ENCODE data around the gene SORCS2. TPM values are rescaled to one million over a fixed set of nuclear protein-coding genes. Genes with fewer than 3 reads are reported as not detected.

Gene SORCS2
- total RNA-seq, 4 donors from 2014 or later, result 0.26 to 17.1 (median 2.9) TPM

DNA sequence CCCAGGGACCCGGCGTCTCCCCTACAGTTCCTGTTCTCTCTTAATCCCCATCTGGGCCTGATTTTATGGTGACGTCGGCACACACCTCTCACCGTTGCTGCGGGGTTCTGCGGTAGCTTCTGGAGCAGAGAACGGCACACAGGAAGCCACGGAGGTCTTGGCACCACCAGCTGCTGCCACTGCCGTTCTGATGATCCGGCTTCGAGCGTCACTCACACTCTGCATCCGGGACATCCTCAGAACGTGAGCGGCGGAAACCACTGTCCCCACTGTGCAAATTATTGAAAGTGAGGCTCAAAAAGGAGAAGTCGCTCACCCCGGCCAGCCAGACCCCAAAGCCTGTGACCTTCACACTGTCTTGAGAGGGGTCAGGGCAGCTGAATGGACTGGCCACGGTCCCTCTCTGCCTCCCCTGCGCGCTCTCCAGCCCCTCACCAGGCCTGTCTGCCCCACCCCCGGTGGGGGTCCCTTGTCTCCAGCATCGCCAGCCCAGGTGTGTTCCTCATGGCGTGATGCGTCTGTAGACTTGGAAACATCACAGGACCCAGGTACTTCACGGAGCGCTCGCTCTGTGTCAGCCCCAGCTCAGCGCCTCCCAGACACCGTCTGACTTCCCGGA is 546.2 kb downstream of the SORCS2 start:
- TF ChIP-seq POLR2A (IDR thresholded peaks at IDR 0.05), result no peak
- Histone ChIP-seq H3K9me3 (no peaks in the 10 kb centered on the region), H3K36me3 (no peaks in the 10 kb centered on the region), H3K27ac (no peak overlapping the region), H3K4me3 (no peak overlapping the region), H3K4me1 (no peaks in the 10 kb centered on the region), H3K27me3 (no peaks in the 10 kb centered on the region)
- no peak for DNase-seq
- intact Hi-C loops (cut with DNase I; ENCODE audit: low total_unique reads), result no loop called here

DNA sequence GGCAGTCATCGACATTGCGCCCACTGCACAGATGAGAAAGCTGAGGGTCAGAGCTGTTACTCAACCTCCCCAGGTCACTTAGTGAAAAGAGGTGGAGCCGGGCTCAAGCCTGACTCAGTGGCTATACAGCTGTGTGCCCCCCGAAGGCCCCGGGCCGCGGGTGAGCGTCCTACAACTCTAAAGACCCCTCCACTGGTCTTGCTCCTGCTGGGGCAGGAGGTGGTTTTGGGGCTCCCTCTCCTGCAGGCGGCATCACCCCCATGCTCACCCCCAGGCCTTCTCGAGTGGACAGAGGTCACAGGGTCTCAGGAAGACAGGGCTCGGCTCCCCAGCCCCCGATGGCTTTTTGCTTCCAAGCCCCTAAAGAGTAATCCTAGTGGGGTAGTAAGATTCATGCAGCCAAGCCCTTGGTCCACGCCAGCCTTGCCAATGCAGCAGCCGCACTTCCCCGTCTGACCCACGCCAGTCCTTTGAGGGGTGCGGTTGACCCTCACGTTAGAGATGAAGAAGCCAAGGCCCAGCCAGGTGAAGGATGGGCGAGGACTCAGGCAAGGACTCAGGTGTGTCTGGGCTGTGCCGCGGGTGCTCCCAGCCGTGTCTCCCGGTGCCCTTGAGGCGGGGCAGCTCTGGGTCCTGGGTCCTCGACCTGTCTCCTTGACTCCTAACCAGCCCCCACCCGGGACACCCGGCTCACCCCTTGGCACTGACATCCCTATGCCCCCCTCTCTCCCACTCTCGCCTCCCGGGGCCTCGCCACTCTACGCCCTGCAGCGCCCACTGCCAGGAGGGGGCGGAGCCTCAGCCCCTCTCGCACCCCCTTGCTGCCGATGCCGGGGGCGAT is 547.0 kb downstream of the SORCS2 start:
- intact Hi-C loops (cut with DNase I; ENCODE audit: low total_unique reads), result no loop called here
- TF ChIP-seq, protein P1, sequence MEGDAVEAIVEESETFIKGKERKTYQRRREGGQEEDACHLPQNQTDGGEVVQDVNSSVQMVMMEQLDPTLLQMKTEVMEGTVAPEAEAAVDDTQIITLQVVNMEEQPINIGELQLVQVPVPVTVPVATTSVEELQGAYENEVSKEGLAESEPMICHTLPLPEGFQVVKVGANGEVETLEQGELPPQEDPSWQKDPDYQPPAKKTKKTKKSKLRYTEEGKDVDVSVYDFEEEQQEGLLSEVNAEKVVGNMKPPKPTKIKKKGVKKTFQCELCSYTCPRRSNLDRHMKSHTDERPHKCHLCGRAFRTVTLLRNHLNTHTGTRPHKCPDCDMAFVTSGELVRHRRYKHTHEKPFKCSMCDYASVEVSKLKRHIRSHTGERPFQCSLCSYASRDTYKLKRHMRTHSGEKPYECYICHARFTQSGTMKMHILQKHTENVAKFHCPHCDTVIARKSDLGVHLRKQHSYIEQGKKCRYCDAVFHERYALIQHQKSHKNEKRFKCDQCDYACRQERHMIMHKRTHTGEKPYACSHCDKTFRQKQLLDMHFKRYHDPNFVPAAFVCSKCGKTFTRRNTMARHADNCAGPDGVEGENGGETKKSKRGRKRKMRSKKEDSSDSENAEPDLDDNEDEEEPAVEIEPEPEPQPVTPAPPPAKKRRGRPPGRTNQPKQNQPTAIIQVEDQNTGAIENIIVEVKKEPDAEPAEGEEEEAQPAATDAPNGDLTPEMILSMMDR (IDR thresholded peaks at IDR 0.05), result no peak
- TF ChIP-seq POLR2A (IDR thresholded peaks at IDR 0.05), result no peak
- Histone ChIP-seq H3K36me3 (no peaks in the 10 kb centered on the region), H3K27me3 (no peaks in the 10 kb centered on the region), H3K4me3 (no peak overlapping the region), H3K9me3 (no peaks in the 10 kb centered on the region), H3K4me1 (no peaks in the 10 kb centered on the region), H3K27ac (no peak overlapping the region)
- no peak for DNase-seq

DNA sequence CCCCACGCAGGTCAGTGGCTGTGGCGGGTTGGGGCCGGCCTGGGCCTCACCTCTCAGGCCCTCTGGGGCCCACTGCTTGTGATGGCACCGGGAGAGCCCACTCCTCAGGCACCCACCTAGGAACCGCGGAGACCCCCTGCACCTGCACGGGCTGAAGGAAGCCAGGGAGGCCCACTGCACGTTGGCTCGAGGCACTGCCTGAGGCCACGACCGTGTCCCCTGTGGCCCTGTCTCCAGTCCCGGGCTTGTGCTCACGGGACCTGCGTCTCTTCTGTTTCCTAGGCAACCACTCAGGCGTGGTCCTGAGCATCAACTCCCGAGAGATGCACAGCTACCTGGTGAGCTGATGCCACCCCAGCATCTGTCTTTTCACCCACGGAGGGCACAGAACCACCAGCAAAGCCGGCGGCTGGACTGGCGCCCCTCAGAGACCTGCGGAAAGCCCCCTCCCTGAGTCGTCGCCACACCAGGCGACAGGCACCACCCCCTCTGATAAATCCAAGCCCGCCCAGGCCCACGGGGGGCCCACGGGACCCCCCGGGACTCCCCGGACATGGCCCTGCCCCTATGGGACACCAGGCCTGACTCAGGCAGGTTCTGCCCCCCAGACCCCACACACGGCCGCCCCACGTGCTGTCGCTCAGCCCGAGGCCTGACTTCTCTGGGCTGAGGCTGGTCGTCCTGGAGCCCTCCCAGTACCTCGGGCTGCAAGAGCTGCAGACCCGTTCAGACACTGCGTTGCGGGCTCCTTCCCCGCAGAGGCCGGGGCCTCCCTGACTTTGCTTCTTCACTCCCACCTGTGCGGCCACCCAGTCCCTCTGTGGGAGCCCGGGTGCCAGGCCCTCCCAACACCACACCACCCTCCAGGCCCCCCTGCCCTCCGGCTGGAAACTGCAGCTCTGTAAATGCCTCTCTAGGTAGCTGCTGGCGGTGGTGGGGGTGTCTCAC is 547.9 kb downstream of the SORCS2 start:
- Histone ChIP-seq H3K9me3 (no peaks in the 10 kb centered on the region), H3K4me1 (no peaks in the 10 kb centered on the region), H3K36me3 (no peaks in the 10 kb centered on the region), H3K27me3 (no peaks in the 10 kb centered on the region), H3K4me3 (no peak overlapping the region), H3K27ac (no peak overlapping the region)
- no peak for TF ChIP-seq POLR2A (IDR thresholded peaks at IDR 0.05)
- TF ChIP-seq, protein P1 (IDR thresholded peaks at IDR 0.05), result no peak
- no peak for DNase-seq
- intact Hi-C loops (cut with DNase I; ENCODE audit: low total_unique reads), result no loop called here

DNA sequence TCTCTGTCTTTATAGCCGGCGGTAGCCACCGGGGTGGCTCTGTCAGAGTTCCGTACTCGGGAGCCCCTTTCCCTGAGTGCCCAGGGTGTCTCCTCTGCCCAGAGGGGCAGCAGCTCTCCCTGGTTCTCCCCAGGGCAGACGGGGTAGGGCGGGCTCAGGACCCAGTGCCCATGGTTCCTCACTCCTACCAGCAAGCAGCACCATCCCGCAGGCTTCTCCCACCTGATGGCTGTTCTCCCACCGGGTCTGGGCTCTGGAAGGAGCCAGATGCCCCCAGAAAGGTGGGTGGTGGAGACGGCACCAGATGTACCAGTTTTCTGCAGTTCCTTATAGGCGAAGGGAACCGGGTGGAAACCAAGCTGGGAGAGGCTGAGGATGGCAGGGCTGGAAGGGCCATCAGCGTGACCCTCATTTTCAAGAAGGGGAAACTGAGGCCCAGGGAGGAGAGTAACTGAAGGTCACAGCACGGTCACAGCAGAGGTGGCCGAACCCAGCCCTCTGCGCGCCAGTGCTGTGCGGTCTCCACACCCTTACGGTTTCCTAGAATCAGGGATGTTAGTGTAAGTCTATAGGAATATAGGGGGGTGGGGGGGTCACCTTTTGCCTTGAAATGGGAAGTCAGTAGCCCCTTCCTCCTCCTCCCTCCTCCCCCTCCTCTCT is 548.7 kb downstream of the SORCS2 start:
- Histone ChIP-seq H3K27ac (no peak overlapping the region), H3K9me3 (no peaks in the 10 kb centered on the region), H3K27me3 (no peaks in the 10 kb centered on the region), H3K4me3 (no peak overlapping the region), H3K36me3 (no peaks in the 10 kb centered on the region), H3K4me1 (no peaks in the 10 kb centered on the region)
- intact Hi-C loops (cut with DNase I; ENCODE audit: low total_unique reads), result no loop called here
- no peak for DNase-seq
- TF ChIP-seq, protein P1 (IDR thresholded peaks at IDR 0.05), result no peak
- TF ChIP-seq POLR2A (IDR thresholded peaks at IDR 0.05), result no peak

All from uterus (tissue), 4 donors.